Gastrocnemius medialis (tissue), 4 donors: ENCODE results near the gene GIMAP4. TPM values are rescaled to one million over a fixed set of nuclear protein-coding genes. Genes with fewer than 3 reads are reported as not detected.
"Not testable (repeated sequence)": the region's sequence is repeated elsewhere in the genome, so short reads cannot be mapped to it uniquely, and the experiment has no call there.

Experiments used
- ATAC-seq, 2 donors: fragments of 150-250 bp; one replicate each; pipeline ENCODE4 v1.9.1; 2016
- DNase-seq, 2 donors: peaks; one replicate each; pipeline ENCODE4 v3.0.0-alpha.2; 2019
- H3K27ac ChIP-seq, 4 donors: fragments of 200-600 bp; sonication (generic); 1 replicate in 1 of 4; 2 replicates in 3 of 4; pipeline ENCODE4 v1.5.1; 2016 to 2018; ENCODE audit warnings: mild to moderate bottlenecking in 2 of 4, moderate library complexity in 1 of 4
- H3K27me3 ChIP-seq, 3 donors: fragments of 200-600 bp; sonication (generic) in 2 of 3; 1 replicate in 1 of 3; 2 replicates in 2 of 3; pipeline versions ENCODE4 v1.5.1 to v1.6.0; 2016 to 2019; ENCODE audit warnings: mild to moderate bottlenecking in 1 of 3, moderate library complexity in 1 of 3
- H3K36me3 ChIP-seq, 2 donors: fragments of 200-600 bp; sonication (generic) in 1 of 2; one replicate each; pipeline ENCODE4 v1.5.1; 2017 to 2018
- H3K4me1 ChIP-seq, 2 donors: fragments of 200-600 bp; sonication (generic) in 1 of 2; one replicate each; pipeline ENCODE4 v1.5.1; 2016 to 2017; ENCODE audit warnings: mild to moderate bottlenecking in 2 of 2
- H3K4me3 ChIP-seq, 4 donors: fragments of 200-600 bp; sonication (generic) in 3 of 4; 1 replicate in 1 of 4; 2 replicates in 3 of 4; pipeline ENCODE4 v1.5.1; 2016 to 2019; ENCODE audit warnings: mild to moderate bottlenecking in 2 of 4
- H3K9me3 ChIP-seq, 3 donors: fragments of 200-600 bp; sonication (generic) in 2 of 3; 1 replicate in 1 of 3; 2 replicates in 2 of 3; pipeline ENCODE4 v1.5.1; 2016 to 2019
- CTCF ChIP-seq, 5 experiments: fragments of 450-650 bp in 3 of 5; fragments of 200-600 bp in 2 of 5; sonication (generic) in 2 of 5; IDR thresholded peaks in 4 of 5; conservative IDR thresholded peaks in 1 of 5; 1 replicate in 4 of 5; 2 replicates in 1 of 5; pipeline ENCODE4 v1.5.1; 2016 to 2019; ENCODE audit warnings: antibody characterized with exemption in 5 of 5, mild to moderate bottlenecking in 3 of 5, moderate library complexity in 3 of 5
- POLR2A ChIP-seq, 2 donors: fragments of 450-650 bp; IDR thresholded peaks; one replicate each; pipeline ENCODE4 v1.6.1; 2017; ENCODE audit warnings: antibody characterized with exemption in 2 of 2, mild to moderate bottlenecking in 2 of 2, moderate library complexity in 2 of 2
- in situ Hi-C, 4 donors: fragments of 200-750 bp; cut with MboI; loops; one replicate each; pipeline versions ENCODE4 v1.15.0 to v1.8.0; 2017; ENCODE audit warnings: low sequenced_read_pairs in 4 of 4
- intact Hi-C: fragments of 100-400 bp; cut with DNase I; formaldehyde crosslinking; loops from one replicate; pipeline ENCODE4 v1.15.1; 2023; ENCODE audit warnings: low total_unique reads
- total RNA-seq, 4 donors: library from RNA; depleted of rRNA; stranded (reverse); fragments of >200 nt; gene quantifications; one replicate each; pipeline versions ENCODE4 v1.1.0 to v1.2.3, GENCODE V29; 2016

Gene GIMAP4
- 10 to 100 TPM; 11.9 to 16.9 (median 15.0) TPM for total RNA-seq

- ATAC-seq, result peak; percentile 56 to 68
- Histone ChIP-seq H3K9me3 (no peaks in the 10 kb centered on the region), H3K4me1 (no peaks in the 10 kb centered on the region), H3K36me3 (no peaks in the 10 kb centered on the region), H3K27me3 (no peaks in the 10 kb centered on the region), H3K27ac (peak within 1 kb of the TSS; percentile 49 to 80 (median 73)), H3K4me3 (peak within 1 kb of the TSS; percentile 40 to 53 (median 48))
- in situ Hi-C loops, result no loop called here
- TF ChIP-seq POLR2A (IDR thresholded peaks at IDR 0.05) (peak in 1 of 2 donors; percentile 20), CTCF (IDR thresholded peaks at IDR 0.05 in 4 of 5, conservative IDR thresholded peaks at IDR 0.05 in 1 of 5) (no peak)
- intact Hi-C loops, result no loop called here
- DNase-seq, result no peak
Measured at GRCh38 chr7:150567169-150567568, at the start of gene GIMAP4. Gene GIMAP4 (plus strand): TSS chr7:150567390. CDS start chr7:150569902, 2,512 bp downstream.

- ATAC-seq (no peak), DNase-seq (no peak)
- intact Hi-C loops (no loop called here), in situ Hi-C loops (no loop called here)
- no peak for TF ChIP-seq CTCF (IDR thresholded peaks at IDR 0.05 in 4 of 5, conservative IDR thresholded peaks at IDR 0.05 in 1 of 5)
- no peak for TF ChIP-seq POLR2A (IDR thresholded peaks at IDR 0.05)
- H3K4me1 ChIP-seq, result no peaks in the 10 kb centered on the region
- no peaks in the 10 kb centered on the region for H3K36me3 ChIP-seq
- no peaks in the 10 kb centered on the region for H3K9me3 ChIP-seq
- peak overlapping the region; percentile 2 to 57 (median 30) for H3K4me3 ChIP-seq
- no peaks in the 10 kb centered on the region for H3K27me3 ChIP-seq
- H3K27ac ChIP-seq, result peak overlapping the region; percentile 41 to 75 (median 72)
Measured at GRCh38 chr7:150519310-150519709, 47.9 kb upstream of the GIMAP4 start.

- DNase-seq, result no peak
- H3K4me1 ChIP-seq, result no peaks in the 10 kb centered on the region
- in situ Hi-C loops (no loop called here), intact Hi-C loops (no loop called here)
- no peaks in the 10 kb centered on the region for H3K36me3 ChIP-seq
- ATAC-seq, result no peak
- TF ChIP-seq POLR2A (IDR thresholded peaks at IDR 0.05) (no peak), CTCF (IDR thresholded peaks at IDR 0.05 in 4 of 5, conservative IDR thresholded peaks at IDR 0.05 in 1 of 5) (no peak)
- no peaks in the 10 kb centered on the region for H3K9me3 ChIP-seq
- peak overlapping the region; percentile 12 to 57 (median 24) for H3K4me3 ChIP-seq
- peak overlapping the region; percentile 41 to 75 (median 72) for H3K27ac ChIP-seq
- no peaks in the 10 kb centered on the region for H3K27me3 ChIP-seq
Measured at GRCh38 chr7:150520145-150520544, 47.0 kb upstream of the GIMAP4 start.

- in situ Hi-C loops, H3K36me3 ChIP-seq, ATAC-seq: not testable (repeated sequence)
Measured at GRCh38 chr7:150522931-150523330, 44.3 kb upstream of the GIMAP4 start.

GRCh38 chr7:150524018-150524417 is 43.2 kb upstream of the GIMAP4 start:
- Histone ChIP-seq H3K36me3 (no peaks in the 10 kb centered on the region), H3K9me3 (no peaks in the 10 kb centered on the region), H3K27ac (no peak overlapping the region), H3K4me3 (no peak overlapping the region), H3K4me1 (no peaks in the 10 kb centered on the region), H3K27me3 (no peaks in the 10 kb centered on the region)
- intact Hi-C loops, result no loop called here
- DNase-seq (no peak), ATAC-seq (no peak)
- no peak for TF ChIP-seq POLR2A (IDR thresholded peaks at IDR 0.05)
- no peak for TF ChIP-seq CTCF (IDR thresholded peaks at IDR 0.05 in 4 of 5, conservative IDR thresholded peaks at IDR 0.05 in 1 of 5)
- in situ Hi-C loops, result no loop called here

More at GRCh38 chr7:150522931-150523330, 44.3 kb upstream of the GIMAP4 start:
- H3K4me1 ChIP-seq, H3K4me3 ChIP-seq, intact Hi-C loops, H3K27ac ChIP-seq, H3K27me3 ChIP-seq, H3K9me3 ChIP-seq, DNase-seq: not testable (repeated sequence)
